OCI-LY1 (cell line): ENCODE results near the gene UBALD2.

Experiments
- H2AFZ ChIP-seq: fragments of 200-600 bp; sonication (generic), shearing (Covaris generic); 2 replicates; pipeline ENCODE4 v1.6.0; 2014; ENCODE audit warnings: antibody characterized with exemption, mild to moderate bottlenecking, low read length
- H3F3A ChIP-seq: fragments of 200-600 bp; sonication (generic), shearing (Covaris generic); 2 replicates; pipeline ENCODE4 v1.6.0; 2014; ENCODE audit warnings: mild to moderate bottlenecking, antibody characterized with exemption, low read length, moderate library complexity; ENCODE audit not compliant: insufficient read depth
- H3K27ac ChIP-seq: fragments of 200-600 bp; sonication (generic); 2 replicates; pipeline ENCODE4 v1.5.1; 2014; ENCODE audit warnings: low read length, mixed run types, mild to moderate bottlenecking, low read depth; ENCODE audit not compliant: poor library complexity, severe bottlenecking
- H3K27me3 ChIP-seq: fragments of 200-600 bp; sonication (generic); 2 replicates; pipeline ENCODE4 v1.6.0; 2014; ENCODE audit warnings: antibody characterized with exemption, mild to moderate bottlenecking, low read length, moderate library complexity; ENCODE audit not compliant: insufficient read depth
- H3K36me3 ChIP-seq: fragments of 200-600 bp; sonication (generic); 2 replicates; pipeline ENCODE4 v1.6.1; 2014; ENCODE audit warnings: mild to moderate bottlenecking, antibody characterized with exemption, low read length, moderate library complexity, mixed read lengths; ENCODE audit not compliant: insufficient read depth
- H3K4me1 ChIP-seq: fragments of 200-600 bp; sonication (generic); 2 replicates; pipeline ENCODE4 v1.5.1; 2014; ENCODE audit warnings: mild to moderate bottlenecking, low read length, moderate library complexity; ENCODE audit not compliant: insufficient read depth, severe bottlenecking
- H3K4me2 ChIP-seq: fragments of 200-600 bp; sonication (generic), shearing (Covaris generic); 2 replicates; pipeline ENCODE4 v1.6.1; 2014; ENCODE audit warnings: low read length
- H3K4me3 ChIP-seq: fragments of 200-600 bp; sonication (generic); 2 replicates; pipeline ENCODE4 v1.5.1; 2014; ENCODE audit warnings: low read length, low read depth, mild to moderate bottlenecking, mixed read lengths; ENCODE audit not compliant: poor library complexity, severe bottlenecking
- H3K79me2 ChIP-seq: fragments of 200-600 bp; shearing (Covaris generic); 2 replicates; pipeline ENCODE4 v1.6.1; 2016; ENCODE audit warnings: mixed run types, low read length, mixed read lengths; ENCODE audit not compliant: insufficient read depth
- H3K9ac ChIP-seq: fragments of 200-600 bp; sonication (generic), shearing (Covaris generic); 2 replicates; pipeline ENCODE4 v1.6.1; 2014; ENCODE audit warnings: mild to moderate bottlenecking, low read length, mixed read lengths
- H3K9me2 ChIP-seq: fragments of 200-600 bp; sonication (generic), shearing (Covaris generic); 2 replicates; pipeline ENCODE4 v1.6.1; 2014; ENCODE audit warnings: low read depth, mild to moderate bottlenecking, low read length, mixed read lengths
- H3K9me3 ChIP-seq: fragments of 200-600 bp; shearing (Covaris generic); 2 replicates; pipeline ENCODE4 v1.6.1; 2014; ENCODE audit warnings: low read length, mixed read lengths
- H4K20me1 ChIP-seq: fragments of 200-600 bp; sonication (generic), shearing (Covaris generic); 2 replicates; pipeline ENCODE4 v1.6.0; 2016; ENCODE audit warnings: mild to moderate bottlenecking, low read length; ENCODE audit not compliant: insufficient read depth
- EZH2 ChIP-seq: fragments of 200-600 bp; sonication (generic), shearing (Covaris generic); IDR thresholded peaks from 2 replicates; pipeline ENCODE4 v1.8.0; 2017; ENCODE audit warnings: borderline replicate concordance, mixed run types, mild to moderate bottlenecking, antibody characterized with exemption, low read length, moderate library complexity, mixed read lengths
- TF ChIP-seq, protein P1 (sequence below): fragments of 200-600 bp; sonication (generic), shearing (Covaris generic); IDR thresholded peaks from 2 replicates; pipeline ENCODE4 v1.5.1; 2017; ENCODE audit warnings: mild to moderate bottlenecking, antibody characterized with exemption, low read length, moderate library complexity, mixed read lengths

The UBALD2 gene

DNA sequence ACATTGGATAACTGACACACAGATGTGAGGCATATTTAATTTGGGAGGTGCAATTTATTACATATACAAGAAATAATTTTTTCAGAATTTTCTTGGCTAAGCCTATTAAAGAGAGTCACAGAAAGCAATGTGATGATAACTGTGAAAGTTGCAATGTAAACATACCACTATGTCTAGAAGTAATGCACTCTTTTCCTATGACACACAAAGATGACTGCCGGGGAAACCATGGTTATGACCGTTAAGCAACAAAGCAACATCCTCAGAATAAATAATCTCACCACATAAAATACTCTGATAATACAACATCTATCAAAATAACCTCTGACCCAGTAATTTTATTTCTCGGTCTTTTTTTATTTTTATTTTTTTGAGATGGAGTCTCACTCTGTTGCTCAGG lies 53.4 kb downstream of the UBALD2 start:
- Histone ChIP-seq H3K4me2 (no peak overlapping the region), H3K9me2 (no peaks in the 10 kb centered on the region), H4K20me1 (no peaks in the 10 kb centered on the region), H3K4me1 (no peaks in the 10 kb centered on the region), H3K27me3 (no peaks in the 10 kb centered on the region), H3K79me2 (no peaks in the 10 kb centered on the region), H3K9me3 (no peaks in the 10 kb centered on the region), H3K36me3 (peaks cover 52% of the 10 kb centered on the region), H3K9ac (no peak overlapping the region), H2AFZ (no peak overlapping the region), H3F3A (no peaks in the 10 kb centered on the region), H3K4me3 (no peak overlapping the region), H3K27ac (no peak overlapping the region)
- TF ChIP-seq, protein P1, sequence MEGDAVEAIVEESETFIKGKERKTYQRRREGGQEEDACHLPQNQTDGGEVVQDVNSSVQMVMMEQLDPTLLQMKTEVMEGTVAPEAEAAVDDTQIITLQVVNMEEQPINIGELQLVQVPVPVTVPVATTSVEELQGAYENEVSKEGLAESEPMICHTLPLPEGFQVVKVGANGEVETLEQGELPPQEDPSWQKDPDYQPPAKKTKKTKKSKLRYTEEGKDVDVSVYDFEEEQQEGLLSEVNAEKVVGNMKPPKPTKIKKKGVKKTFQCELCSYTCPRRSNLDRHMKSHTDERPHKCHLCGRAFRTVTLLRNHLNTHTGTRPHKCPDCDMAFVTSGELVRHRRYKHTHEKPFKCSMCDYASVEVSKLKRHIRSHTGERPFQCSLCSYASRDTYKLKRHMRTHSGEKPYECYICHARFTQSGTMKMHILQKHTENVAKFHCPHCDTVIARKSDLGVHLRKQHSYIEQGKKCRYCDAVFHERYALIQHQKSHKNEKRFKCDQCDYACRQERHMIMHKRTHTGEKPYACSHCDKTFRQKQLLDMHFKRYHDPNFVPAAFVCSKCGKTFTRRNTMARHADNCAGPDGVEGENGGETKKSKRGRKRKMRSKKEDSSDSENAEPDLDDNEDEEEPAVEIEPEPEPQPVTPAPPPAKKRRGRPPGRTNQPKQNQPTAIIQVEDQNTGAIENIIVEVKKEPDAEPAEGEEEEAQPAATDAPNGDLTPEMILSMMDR, result no peak
- no peak for TF ChIP-seq EZH2
